Pancreas (tissue), 10 donors: ENCODE measurements around the gene LDLRAD4. TPM values are rescaled to one million over a fixed set of nuclear protein-coding genes. Genes with fewer than 3 reads are reported as not detected.

Experiments
- ATAC-seq, 4 donors: fragments of 200-7000 bp; cut with Tn5 transposase; one replicate each; pipeline versions ENCODE4 v1.8.0 to v1.9.1; 2020; ENCODE audit warnings: mild to moderate bottlenecking in 4 of 4, moderate library complexity in 4 of 4
- DNase-seq, 6 donors: peaks; one replicate each; pipeline ENCODE4 v3.0.0-alpha.2; 2020
- FAIRE-seq: peaks from 2 replicates; lab custom pipeline; 2012; peaks lifted over from hg19 to GRCh38; lab: Jason Lieb, UNC
- H3K27ac ChIP-seq, 4 donors: fragments of 200-600 bp; sonication (generic); 1 replicate in 3 of 4; 2 replicates in 1 of 4; pipeline versions ENCODE4 v1.5.0 to v1.8.0; 2020
- H3K27me3 ChIP-seq, 4 donors: fragments of 200-600 bp; one replicate each; pipeline ENCODE4 v1.8.0; 2021
- H3K36me3 ChIP-seq, 3 donors: fragments of 200-600 bp; sonication (generic) in 1 of 3; one replicate each; pipeline versions ENCODE4 v1.5.0 to v1.8.0; 2020 to 2021
- H3K4me1 ChIP-seq, 3 donors: fragments of 200-600 bp; one replicate each; pipeline ENCODE4 v1.8.0; 2021
- H3K4me3 ChIP-seq, 4 donors: fragments of 200-600 bp; sonication (generic) in 2 of 4; one replicate each; pipeline versions ENCODE4 v1.5.0 to v1.8.0; 2020 to 2021
- H3K9me3 ChIP-seq, 4 donors: fragments of 200-600 bp; one replicate each; pipeline ENCODE4 v1.8.0; 2021
- CTCF ChIP-seq, 4 donors: fragments of 200-600 bp; sonication (generic) in 3 of 4; IDR thresholded peaks; one replicate each; pipeline versions ENCODE4 v1.5.0 to v1.8.0; 2021; ENCODE audit warnings: antibody characterized with exemption in 4 of 4
- WGBS, 2 donors: extraction: QIAGEN DNeasy Blood & Tissue Kit; methylation state at CpG; one replicate each; pipeline ENCODE4 v1.1.7; 2013; 5-methylcytosine and 5-hydroxymethylcytosine counted together
- intact Hi-C, 3 donors: fragments of 100-400 bp; cut with DNase I; formaldehyde crosslinking; loops; one replicate each; pipeline versions ENCODE4 v1.11.1 to v1.14.2; 2022
- polyA plus RNA-seq, 2 donors: library from polyadenylated mRNA; stranded (reverse); fragments of 200-250 nt; gene quantifications; one replicate each; pipeline ENCODE4 v1.2.3, GENCODE V29; 2013
- total RNA-seq, 6 donors: library from RNA; stranded (reverse); fragmentation: NEBNext Ultra II Directional in 4 of 6; extraction: Animal tissue kit (Norgen Biotek cat#: 25700) in 4 of 6; gene quantifications; one replicate each; pipeline versions ENCODE4 v1.2.1 to v1.2.4, GENCODE V29; 2021 to 2023
- donor health status: healthy with polysubstance abuse.
- donor health status: DM: no; HTN: no; CAD: no; lungs with moderate emphysema.
- donor health status: DM: no; HTN: no; CAD: no.
- donor health status: control.
- donor health status: control.
- donor health status: Bipolar disorder and iron deficiency.
- donor health status: DM: yes; HTN: yes; CAD: no.
- donor health status: DM: no; HTN: no; CAD: no.
- donor health status: DM: no; HTN: no; CAD: no.
- donor health status: DM: yes; HTN: yes; CAD: no.

LDLRAD4 gene
- total and polyA plus RNA-seq, 8 donors, result 2.5 to 21.8 (median 5.7) TPM

DNA sequence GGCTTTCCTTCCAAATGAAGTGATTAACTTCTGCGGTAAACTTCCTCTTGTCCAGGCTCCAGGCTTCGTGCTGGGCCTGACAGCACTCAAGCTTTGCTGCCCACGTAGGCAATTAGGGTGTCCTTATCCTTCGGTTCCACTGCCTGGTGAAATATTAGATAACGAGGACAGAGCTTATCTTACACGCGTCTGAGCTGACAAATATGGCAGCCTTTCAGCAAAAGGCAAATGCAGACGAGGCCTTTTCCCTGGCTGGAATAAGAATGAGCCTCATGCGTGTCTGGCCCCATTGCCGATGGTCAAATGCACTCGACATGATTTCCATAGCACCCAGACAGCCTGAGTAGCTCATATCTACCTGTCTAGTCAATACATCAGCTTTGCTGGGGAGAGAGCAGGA lies 366.3 kb downstream of the LDLRAD4 start:
- no peak for FAIRE-seq
- 38% methylated on average over 11 of the region's 11 CpGs for WGBS, 2 donors

DNA sequence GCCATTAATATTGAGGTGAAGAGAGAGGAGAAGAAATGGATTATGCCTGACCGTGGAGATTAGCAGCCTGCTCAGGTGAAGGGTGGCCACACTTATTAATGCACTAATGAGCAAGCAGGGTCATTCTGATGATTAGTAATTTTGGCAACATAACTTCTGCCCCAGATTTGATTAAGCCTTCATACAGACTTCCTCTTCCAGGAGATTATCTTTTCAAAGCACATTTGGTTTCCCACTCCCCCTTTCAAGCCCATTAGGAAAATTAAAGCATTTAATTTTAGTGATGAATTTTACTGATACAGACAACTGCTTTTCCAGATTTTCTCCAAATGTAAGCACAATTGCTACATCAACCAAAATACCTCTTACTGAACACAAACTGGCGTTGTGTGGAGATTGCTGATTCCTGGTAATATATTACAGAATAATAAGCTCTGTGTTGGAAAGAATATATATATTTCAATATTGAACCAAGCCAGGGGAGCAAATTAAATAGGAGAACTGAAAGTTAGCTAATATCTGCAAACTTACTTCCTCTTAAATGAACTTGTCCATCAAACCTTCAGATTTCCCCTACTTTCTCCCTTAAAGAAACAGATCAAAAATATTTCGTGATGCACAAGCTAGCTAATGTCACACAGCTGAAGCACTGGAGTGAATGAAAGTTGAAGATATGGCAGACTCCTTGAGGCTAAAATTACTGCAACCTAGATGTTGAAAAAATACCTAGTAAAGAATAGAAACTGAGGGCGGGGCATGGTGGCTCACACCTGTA lies 367.0 kb downstream of the LDLRAD4 start:
- ATAC-seq (no peak), FAIRE-seq (no peak), DNase-seq (no peak)
- H3K4me1 ChIP-seq, result no peaks in the 10 kb centered on the region
- intact Hi-C loops, result no loop called here
- no peaks in the 10 kb centered on the region for H3K9me3 ChIP-seq
- no peak overlapping the region for H3K27ac ChIP-seq
- WGBS, 2 donors, result 54 to 60% methylated on average over 4 of the region's 4 CpGs
- no peak overlapping the region for H3K4me3 ChIP-seq
- TF ChIP-seq CTCF (IDR thresholded peaks at IDR 0.05), result no peak
- no peaks in the 10 kb centered on the region for H3K36me3 ChIP-seq
- H3K27me3 ChIP-seq, result no peaks in the 10 kb centered on the region

More for the DNA sequence above, 366.3 kb downstream of the LDLRAD4 start:
- TF ChIP-seq CTCF (IDR thresholded peaks at IDR 0.05), result no peak
- Histone ChIP-seq H3K27me3 (no peaks in the 10 kb centered on the region), H3K27ac (no peak overlapping the region), H3K4me1 (no peaks in the 10 kb centered on the region), H3K4me3 (no peak overlapping the region), H3K36me3 (no peaks in the 10 kb centered on the region), H3K9me3 (no peaks in the 10 kb centered on the region)
- ATAC-seq (peak in 3 of 4 donors; percentile 38 to 54 (median 42)), DNase-seq (no peak)
- intact Hi-C loops, result no loop called here

- Histone ChIP-seq H3K4me1 (no peaks in the 10 kb centered on the region), H3K4me3 (no peak overlapping the region), H3K27me3 (no peaks in the 10 kb centered on the region), H3K27ac (no peak overlapping the region), H3K36me3 (no peaks in the 10 kb centered on the region), H3K9me3 (no peaks in the 10 kb centered on the region)
- no peak for ATAC-seq
- intact Hi-C loops, result no loop called here
- DNase-seq, result no peak
- TF ChIP-seq CTCF (IDR thresholded peaks at IDR 0.05), result no peak
- WGBS, 2 donors, result 89 to 93% methylated on average over 1 of the region's 1 CpG
- FAIRE-seq, result no peak
Measured at GRCh38 chr18:13587001-13587400, 368.4 kb downstream of the LDLRAD4 start.

- ATAC-seq (no peak), DNase-seq (no peak), FAIRE-seq (no peak)
- Histone ChIP-seq H3K27ac (no peak overlapping the region), H3K36me3 (no peaks in the 10 kb centered on the region), H3K9me3 (no peaks in the 10 kb centered on the region), H3K27me3 (no peaks in the 10 kb centered on the region), H3K4me3 (no peak overlapping the region), H3K4me1 (no peaks in the 10 kb centered on the region)
- TF ChIP-seq CTCF (IDR thresholded peaks at IDR 0.05), result no peak
- intact Hi-C loops, result no loop called here
- WGBS, 2 donors, result 83 to 92% methylated on average over 3 of the region's 3 CpGs
Measured at GRCh38 chr18:13587477-13587876, 368.9 kb downstream of the LDLRAD4 start.

DNA sequence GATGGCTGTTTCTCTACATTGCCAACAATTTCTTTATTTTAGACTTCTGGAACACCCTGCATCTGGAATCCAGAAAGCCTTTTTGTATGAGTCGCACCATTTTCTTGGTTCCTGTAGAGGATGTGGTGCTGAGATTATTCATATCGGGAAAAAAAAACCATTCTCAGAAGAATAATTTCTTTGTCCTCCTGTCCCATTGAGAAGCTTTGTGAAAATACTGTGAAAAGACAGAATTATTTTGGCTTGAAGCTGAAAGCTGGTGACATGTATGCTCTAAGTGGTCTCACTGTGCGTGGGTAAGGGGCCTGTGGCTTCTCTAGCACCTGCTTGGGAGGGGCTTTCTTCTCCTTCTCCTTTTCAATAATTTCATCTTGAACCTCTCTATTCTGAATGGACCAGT lies 369.4 kb downstream of the LDLRAD4 start:
- no peak overlapping the region for H3K4me3 ChIP-seq
- no peak for TF ChIP-seq CTCF (IDR thresholded peaks at IDR 0.05)
- 82 to 88% methylated on average over 3 of the region's 3 CpGs for WGBS, 2 donors
- DNase-seq (no peak), FAIRE-seq (no peak), ATAC-seq (no peak)
- H3K9me3 ChIP-seq, result no peaks in the 10 kb centered on the region
- no peaks in the 10 kb centered on the region for H3K4me1 ChIP-seq
- H3K27ac ChIP-seq, result no peak overlapping the region
- H3K27me3 ChIP-seq, result no peaks in the 10 kb centered on the region
- H3K36me3 ChIP-seq, result no peaks in the 10 kb centered on the region
- intact Hi-C loops, result no loop called here
